Fibroblast of the conjunctiva (primary cell): Measurements from ENCODE around the gene TBX19.

ENCODE experiments used
- DNase-seq: peaks from one replicate; pipeline ENCODE4 v3.0.0-alpha.2; 2010; ENCODE audit warnings: low read depth

The TBX19 gene

DNA sequence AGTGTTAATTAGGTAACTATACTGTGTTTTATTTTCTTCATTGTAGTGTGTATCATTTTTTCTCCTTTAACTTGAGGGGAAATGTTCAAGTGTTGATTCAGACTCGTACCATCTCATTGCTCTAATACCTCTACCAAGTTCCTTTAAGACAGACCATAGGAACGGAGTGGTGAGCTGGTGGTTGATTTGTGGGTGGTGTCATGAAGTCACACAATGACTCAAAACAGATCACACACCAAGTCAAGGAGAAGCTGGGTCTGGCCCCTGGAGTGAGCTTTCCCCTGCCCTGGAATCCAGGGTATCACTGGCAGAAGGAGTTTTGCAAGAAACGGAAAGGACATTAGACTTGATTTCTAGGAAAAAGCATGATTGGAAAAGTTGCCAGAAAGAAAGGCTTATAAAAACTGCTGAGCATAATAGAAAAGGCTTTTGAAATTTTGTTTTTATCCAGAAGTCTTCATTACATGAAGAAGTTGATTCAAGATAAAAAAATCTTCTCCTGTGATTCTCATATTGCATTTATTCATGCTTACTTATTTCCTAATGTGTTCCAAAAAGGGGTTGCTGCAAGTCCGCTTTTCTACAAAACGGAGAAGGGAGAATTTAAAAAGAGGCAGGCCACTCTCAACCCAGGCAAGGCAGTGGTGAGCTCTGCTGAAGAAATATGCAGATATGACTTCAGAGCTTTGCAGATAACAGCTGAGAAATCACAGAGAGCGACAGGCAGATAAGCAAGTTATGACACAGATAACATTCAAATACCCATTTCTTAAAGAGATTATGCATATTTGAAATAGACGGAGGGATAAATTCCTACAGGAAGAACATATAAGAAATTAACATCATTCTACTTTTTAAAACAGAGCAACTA lies 79.7 kb downstream of the TBX19 start:
- no peak for DNase-seq

DNA sequence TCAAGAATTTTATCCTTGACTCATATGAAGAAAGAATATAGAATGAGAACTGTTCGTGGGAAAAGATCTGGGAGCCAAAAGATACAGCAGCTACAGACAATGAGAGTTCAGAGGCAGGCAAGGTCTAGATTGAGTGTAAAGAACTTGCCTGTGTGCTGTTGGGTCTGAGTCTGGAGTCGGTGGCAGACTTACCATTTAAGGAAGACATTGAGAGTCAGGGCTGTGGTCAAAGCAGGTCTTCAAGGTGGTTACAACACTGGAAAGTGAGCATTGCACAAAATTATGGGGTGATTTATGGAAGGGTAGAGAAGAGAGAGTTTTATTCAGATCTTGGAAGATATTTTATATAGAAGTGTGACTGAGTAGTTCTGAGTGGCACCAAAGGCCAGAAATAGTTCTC lies 80.6 kb downstream of the TBX19 start:
- DNase-seq: no peak

DNA sequence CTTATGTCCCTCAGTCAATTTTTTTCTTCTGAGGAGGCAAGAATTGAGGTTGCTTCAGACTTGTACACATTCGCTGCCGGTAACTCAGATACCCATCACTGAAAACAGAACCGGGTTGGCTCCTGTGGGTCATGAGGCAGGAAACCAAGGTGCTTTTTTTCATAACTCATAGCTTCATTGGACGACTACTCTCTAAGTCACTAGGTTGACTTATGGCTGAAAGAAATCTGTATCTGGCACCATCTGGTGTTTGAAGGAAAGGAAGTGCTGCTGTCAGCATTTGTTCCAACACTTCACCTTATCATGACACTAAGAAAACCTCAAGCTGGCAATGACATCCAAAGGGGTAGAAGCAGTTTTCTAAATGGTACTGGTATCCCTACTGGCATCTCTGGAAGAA lies 82.3 kb downstream of the TBX19 start:
- DNase-seq: no peak
